Adrenal gland (tissue), 12 donors: Measurements from ENCODE around the gene HES3. TPM values are rescaled to one million over a fixed set of nuclear protein-coding genes. Genes with fewer than 3 reads are reported as not detected.

ENCODE experiments used
- DNase-seq, 7 donors: peaks; one replicate each; pipeline ENCODE4 v3.0.0-alpha.2; 2019 to 2020
- H3K27ac ChIP-seq, 5 donors: fragments of 200-600 bp; sonication (generic) in 4 of 5; 1 replicate in 3 of 5; 2 replicates in 2 of 5; pipeline versions ENCODE4 v1.5.1 to v1.8.0; 2016 to 2020; ENCODE audit warnings: mild to moderate bottlenecking in 1 of 5
- H3K27me3 ChIP-seq: fragments of 200-600 bp; 2 replicates; pipeline ENCODE4 v1.8.0; 2021
- H3K36me3 ChIP-seq, 2 donors: fragments of 200-600 bp; replicated peaks in 1 of 2; 1 replicate in 1 of 2; 2 replicates in 1 of 2; pipeline versions ENCODE4 v1.5.1 to v1.8.0; 2018 to 2022
- H3K4me1 ChIP-seq, 2 donors: fragments of 200-600 bp; replicated peaks in 1 of 2; 1 replicate in 1 of 2; 2 replicates in 1 of 2; pipeline versions ENCODE4 v1.5.1 to v1.8.0; 2018 to 2021
- H3K4me3 ChIP-seq, 4 donors: fragments of 200-600 bp; sonication (generic) in 3 of 4; one replicate each; pipeline ENCODE4 v1.5.1; 2016 to 2018
- H3K9me3 ChIP-seq, 3 donors: fragments of 200-600 bp; sonication (generic) in 1 of 3; replicated peaks in 1 of 3; 1 replicate in 2 of 3; 2 replicates in 1 of 3; pipeline versions ENCODE4 v1.5.1 to v1.8.0; 2016 to 2021
- CTCF ChIP-seq, 6 experiments: fragments of 450-650 bp in 4 of 6; fragments of 200-600 bp in 2 of 6; sonication (generic) in 1 of 6; IDR thresholded peaks; 1 replicate in 5 of 6; 2 replicates in 1 of 6; pipeline versions ENCODE4 v1.5.1 to v1.8.0; 2016 to 2021; ENCODE audit warnings: antibody characterized with exemption in 6 of 6, mild to moderate bottlenecking in 2 of 6, moderate library complexity in 1 of 6
- POLR2A ChIP-seq, 2 donors: fragments of 450-650 bp; IDR thresholded peaks; one replicate each; pipeline ENCODE4 v1.6.1; 2017; ENCODE audit warnings: antibody characterized with exemption in 2 of 2, mild to moderate bottlenecking in 2 of 2, moderate library complexity in 1 of 2
- WGBS, 4 donors: extraction: QIAGEN DNeasy Blood & Tissue Kit in 2 of 4; methylation state at CpG; one replicate each; pipeline versions ENCODE4 v1.1.5 to v1.1.7; 2013 to 2017; 5-methylcytosine and 5-hydroxymethylcytosine counted together
- intact Hi-C, 2 donors: fragments of 100-400 bp; cut with DNase I; formaldehyde crosslinking; loops; one replicate each; pipeline versions ENCODE4 v1.14.1 to v1.15.0; 2022 to 2023
- polyA plus RNA-seq, 3 donors: library from polyadenylated mRNA; stranded (reverse); fragments of 200-250 nt in 2 of 3; fragments of 350-450 nt in 1 of 3; fragmentation: Illumina TruSeq in 1 of 3; extraction: RNeasy Lipid Tissue Mini Kit (QIAGEN cat#74804) in 1 of 3; gene quantifications; one replicate each; pipeline ENCODE4 v1.2.3, GENCODE V29; 2013 to 2014
- total RNA-seq, 9 donors: library from RNA; depleted of rRNA in 4 of 9; stranded (reverse); fragments of >200 nt in 4 of 9; fragments of 120-200 nt in 1 of 9; fragmentation: NEBNext Ultra II Directional in 1 of 9; extraction: Animal tissue kit (Norgen Biotek cat#: 25700) in 1 of 9; gene quantifications; one replicate each; pipeline versions ENCODE4 v1.1.0 to v1.2.4, GENCODE V29; 2013 to 2023
- donor health status: healthy with polysubstance abuse.
- donor health status: Bipolar disorder and iron deficiency.
- donor health status: DM: yes; HTN: yes; CAD: no.
- donor health status: DM: no; HTN: no; CAD: no.
- donor health status: DM: no; HTN: no; CAD: no.
- donor health status: DM: yes; HTN: yes; CAD: no.

Gene HES3
- total and polyA plus RNA-seq, 12 donors = not detected

GRCh38 chr1:6249739-6250689 lies 6.0 kb downstream of the HES3 start:
- peaks cover 0 to 20% of the 10 kb centered on the region in 2 donors for H3K4me1 ChIP-seq
- H3K4me3 ChIP-seq = no peak overlapping the region
- H3K9me3 ChIP-seq = no peaks in the 10 kb centered on the region
- no peak for DNase-seq
- no peak overlapping the region for H3K27ac ChIP-seq
- no peak for TF ChIP-seq POLR2A (IDR thresholded peaks at IDR 0.05)
- no peak for TF ChIP-seq CTCF (IDR thresholded peaks at IDR 0.05)
- WGBS, 4 donors = 17 to 64% (median 18%) methylated on average over 13 to 71 of the region's 71 CpGs
- H3K36me3 ChIP-seq = no peaks in the 10 kb centered on the region
- peaks cover 20% of the 10 kb centered on the region for H3K27me3 ChIP-seq
- intact Hi-C loops = loop anchor here (5.0 kb wide), 3 partner anchors 32 to 162 kb away; no protein-coding TSS in a partner anchor

- Histone ChIP-seq H3K27ac (no peak overlapping the region), H3K4me1 (peaks cover 0 to 12% of the 10 kb centered on the region in 2 donors), H3K4me3 (no peak overlapping the region), H3K27me3 (peaks cover 10% of the 10 kb centered on the region), H3K36me3 (no peaks in the 10 kb centered on the region), H3K9me3 (no peaks in the 10 kb centered on the region)
- intact Hi-C loops = no loop called here
- 78 to 91% (median 87%) methylated on average over 9 to 19 of the region's 19 CpGs for WGBS, 4 donors
- no peak for DNase-seq
- TF ChIP-seq POLR2A (IDR thresholded peaks at IDR 0.05) (no peak), CTCF (IDR thresholded peaks at IDR 0.05) (no peak)
Observed at GRCh38 chr1:6251233-6251632, 7.3 kb downstream of the HES3 start.

- H3K36me3 ChIP-seq = no peaks in the 10 kb centered on the region
- intact Hi-C loops = no loop called here
- peaks cover 7% of the 10 kb centered on the region for H3K27me3 ChIP-seq
- H3K9me3 ChIP-seq = no peaks in the 10 kb centered on the region
- no peak for DNase-seq
- peaks cover 0 to 6% of the 10 kb centered on the region in 2 donors for H3K4me1 ChIP-seq
- 69 to 81% (median 75%) methylated on average over 13 to 15 of the region's 15 CpGs for WGBS, 4 donors
- no peak overlapping the region for H3K4me3 ChIP-seq
- TF ChIP-seq CTCF (IDR thresholded peaks at IDR 0.05) (no peak), POLR2A (IDR thresholded peaks at IDR 0.05) (no peak)
- no peak overlapping the region for H3K27ac ChIP-seq
Observed at GRCh38 chr1:6251681-6252373, 7.8 kb downstream of the HES3 start.

- WGBS, 4 donors = 67 to 79% (median 75%) methylated on average over 1 to 4 of the region's 4 CpGs
- Histone ChIP-seq H3K4me1 (peaks cover 0 to 5% of the 10 kb centered on the region in 2 donors), H3K9me3 (no peaks in the 10 kb centered on the region), H3K27me3 (peaks cover 7% of the 10 kb centered on the region), H3K4me3 (no peak overlapping the region), H3K36me3 (no peaks in the 10 kb centered on the region), H3K27ac (no peak overlapping the region)
- no peak for TF ChIP-seq POLR2A (IDR thresholded peaks at IDR 0.05)
- TF ChIP-seq CTCF (IDR thresholded peaks at IDR 0.05) = no peak
- intact Hi-C loops = no loop called here
- DNase-seq = no peak
Observed at GRCh38 chr1:6252374-6252710, 8.4 kb downstream of the HES3 start.
